AG09319 (cell line): Measurements from ENCODE around the gene PPOX.

Experiments used
- DNase-seq: peaks from one replicate; pipeline ENCODE4 v3.0.0-alpha.2; 2010; ENCODE audit warnings: low read depth; ENCODE audit errors: extremely low read depth
- CTCF ChIP-seq: IDR thresholded peaks from 2 replicates; pipeline ENCODE4 v1.5.1; 2011; ENCODE audit warnings: low read depth, mild to moderate bottlenecking, inconsistent platforms, low read length, moderate library complexity

PPOX gene

GRCh38 chr1:161172349-161172748, 6.1 kb downstream of the PPOX start:
- DNase-seq: no peak
- TF ChIP-seq CTCF: no peak

- peak; percentile 85 for DNase-seq
- TF ChIP-seq CTCF: no peak
Observed at GRCh38 chr1:161172776-161173376, 6.7 kb downstream of the PPOX start.

DNA sequence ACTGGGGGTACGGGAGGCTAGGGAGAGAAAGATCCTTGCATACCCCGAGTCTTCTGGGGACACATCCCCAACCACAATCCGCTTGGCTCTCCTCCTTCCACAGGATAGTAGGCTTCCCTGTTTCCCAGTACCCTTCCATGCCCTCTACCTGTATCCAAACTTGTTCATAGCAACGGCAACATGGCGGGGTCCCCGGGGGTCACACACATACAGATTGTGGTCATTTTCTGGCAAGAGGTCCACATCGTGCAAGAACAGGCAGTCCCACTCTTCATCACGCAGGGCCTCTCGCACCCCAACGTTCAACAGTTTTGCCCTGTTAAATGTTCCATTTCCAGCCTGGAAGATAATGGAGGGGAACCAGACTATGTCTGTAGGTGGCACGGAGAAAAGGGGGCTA, 7.5 kb downstream of the PPOX start:
- no peak for TF ChIP-seq CTCF
- DNase-seq: no peak

DNA sequence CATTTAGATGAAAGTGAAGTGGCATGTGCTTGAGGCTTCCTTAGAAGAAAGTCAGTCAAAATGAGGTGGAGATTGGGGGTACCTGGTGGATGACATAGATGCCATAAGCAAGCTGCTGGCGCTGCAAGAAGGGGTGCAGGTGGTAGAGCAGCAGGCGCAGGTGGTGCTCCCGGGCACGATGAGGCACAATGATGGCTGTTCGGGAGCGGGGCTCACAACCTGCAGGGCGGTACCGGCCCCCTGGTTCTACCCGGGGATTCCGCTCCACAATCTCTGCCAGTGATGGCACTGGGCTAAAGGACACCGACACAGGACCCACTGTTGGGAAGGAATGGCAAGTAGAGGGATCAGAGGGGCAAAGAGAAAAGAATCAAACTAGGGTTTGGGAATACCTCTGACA, 8.7 kb downstream of the PPOX start:
- TF ChIP-seq CTCF: no peak

DNA sequence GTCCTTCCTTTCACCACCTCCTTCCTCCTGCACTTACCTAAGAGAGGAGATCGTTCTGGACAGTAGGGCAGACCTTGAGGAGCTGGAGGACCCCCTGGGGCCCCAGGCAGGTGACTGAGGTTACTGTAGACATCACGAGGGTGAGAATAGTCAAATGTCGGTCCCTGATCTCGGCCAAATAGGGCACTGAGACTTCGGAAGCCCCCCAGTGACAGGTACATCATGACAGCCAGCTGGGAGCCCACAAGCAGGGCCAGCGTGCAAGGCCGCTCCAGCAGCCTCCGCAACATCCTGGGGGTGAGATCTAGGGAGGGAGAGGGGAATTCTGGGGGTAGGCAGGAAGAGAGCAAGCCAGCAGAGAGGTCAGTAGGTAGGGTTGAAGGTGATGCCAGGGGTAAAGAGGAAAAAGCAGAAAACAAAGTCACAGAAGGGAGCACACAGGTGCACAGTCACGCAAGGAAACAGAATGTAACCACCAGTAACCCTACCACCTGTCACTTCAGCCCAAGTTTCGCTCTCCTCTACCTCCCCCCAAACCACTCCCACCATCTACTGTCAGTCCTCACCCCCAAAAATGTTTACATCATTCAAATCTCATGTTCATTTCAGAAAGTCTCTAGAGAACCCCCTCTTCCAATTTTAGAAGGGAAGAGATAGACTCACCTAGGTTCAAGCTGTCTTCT, 9.7 kb downstream of the PPOX start:
- no peak for DNase-seq
- TF ChIP-seq CTCF: no peak

More for the DNA sequence above, 8.7 kb downstream of the PPOX start:
- no peak for DNase-seq

DNA sequence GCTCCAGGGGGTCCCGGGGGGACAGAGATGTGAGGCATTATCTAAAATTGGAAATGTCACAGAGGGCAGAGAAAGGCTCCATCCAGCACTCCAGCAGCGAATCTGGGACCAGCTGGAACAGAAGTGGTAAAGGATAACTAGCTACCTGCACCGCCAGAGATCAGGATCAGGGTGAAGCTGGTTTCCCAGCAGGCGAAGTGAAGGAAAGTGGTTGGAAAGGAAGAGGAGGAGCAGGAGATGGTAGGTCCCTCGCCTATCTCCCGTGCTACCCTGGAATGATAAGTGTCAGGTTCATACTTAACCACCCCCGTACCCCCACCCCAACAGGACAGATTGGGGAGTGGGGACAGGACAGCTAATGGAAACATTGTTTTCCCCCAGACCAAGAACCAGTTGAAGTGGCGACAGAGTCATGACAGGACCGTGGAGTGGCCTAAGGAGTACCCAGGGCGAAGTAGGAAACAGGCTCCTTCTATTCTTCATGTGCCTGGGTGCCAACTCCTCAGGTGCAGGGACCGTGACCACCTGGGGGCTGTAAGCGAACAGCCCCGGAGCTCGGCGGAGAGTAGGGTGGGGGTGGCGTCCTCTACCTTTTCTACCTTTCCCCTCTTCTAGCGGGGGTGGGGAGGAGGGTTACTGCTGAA, 10.4 kb downstream of the PPOX start:
- no peak for TF ChIP-seq CTCF
- DNase-seq: no peak

DNA sequence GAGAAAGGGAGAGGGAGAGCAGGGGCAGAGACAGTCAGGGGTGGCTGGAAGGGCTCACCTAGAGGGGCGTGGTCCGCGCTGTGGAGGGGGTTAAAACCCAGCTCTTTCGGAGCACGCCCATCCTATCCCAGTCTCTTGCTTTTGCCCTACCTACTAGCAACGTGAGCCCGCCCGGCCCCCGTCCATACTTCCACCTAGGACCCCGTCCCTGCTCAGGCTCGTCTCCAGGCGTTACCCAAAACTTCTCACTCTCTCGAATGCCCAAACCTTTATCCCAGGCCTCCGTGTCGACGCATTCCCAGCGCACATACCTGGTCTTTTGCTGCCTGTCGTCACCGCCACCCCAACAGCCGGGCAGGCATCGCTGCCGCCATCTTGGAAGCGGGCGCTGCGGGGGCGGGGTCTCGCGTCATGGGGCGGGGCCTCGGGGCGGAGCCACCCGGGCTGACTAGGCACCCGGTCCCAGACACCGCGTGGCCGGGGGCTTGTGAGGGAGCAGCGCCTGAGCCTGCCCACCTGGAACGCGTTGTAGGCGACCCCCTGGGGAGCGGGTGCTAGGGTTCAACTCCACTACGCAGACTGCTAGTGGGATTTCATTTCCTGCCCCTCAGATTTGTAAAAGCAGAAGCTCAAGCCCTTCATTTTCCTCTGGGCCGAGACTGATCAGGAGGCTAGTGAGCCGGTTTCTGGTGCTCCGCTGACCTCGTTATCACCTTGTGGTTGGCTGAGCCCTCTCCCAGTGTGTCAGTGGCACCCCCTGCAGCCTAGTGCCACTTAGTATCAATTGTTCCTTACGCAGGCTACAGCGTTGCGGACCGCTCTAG, 11.1 kb downstream of the PPOX start, which contains the start of gene B4GALT3:
B4GALT3 (minus strand) TSS at position 396 of the 824 bp plus-strand sequence. CDS start 1,447 bp downstream, outside the sequence.
- no peak for DNase-seq
- no peak for TF ChIP-seq CTCF
